ENCODE measurements around the gene NFIB. TPM values are rescaled to one million over a fixed set of nuclear protein-coding genes. Genes with fewer than 3 reads are reported as not detected.

NFIB gene
- 32.9 and 46.8 TPM in 2 replicates for total RNA-seq

GRCh38 chr9:14313951-14314423, at the start of gene NFIB:
Gene NFIB (minus strand): TSS chr9:14314141. CDS start chr9:14313511, 630 bp downstream.

Measured in pericardium fibroblast (primary cell).